Esophagus mucosa (tissue), 1 donor: ENCODE data around the gene HABP4. TPM values are rescaled to one million over a fixed set of nuclear protein-coding genes. Genes with fewer than 3 reads are reported as not detected.

Source experiments
- ATAC-seq: fragments of 200-7000 bp; cut with Tn5 transposase; one replicate; pipeline ENCODE4 v1.9.1; 2020
- total RNA-seq: library from RNA; stranded (reverse); gene quantifications from one replicate; pipeline ENCODE4 v1.2.4, GENCODE V29; 2023
- donor health status: DM: yes; HTN: yes; CAD: no.

HABP4 gene
- total RNA-seq, 1 donor from 2014 or later: 1.2 TPM

GRCh38 chr9:96478829-96479371, 28.9 kb downstream of the HABP4 start:
- no peak for ATAC-seq

- ATAC-seq: no peak
Observed at GRCh38 chr9:96480736-96481135, 30.8 kb downstream of the HABP4 start.

- ATAC-seq: no peak
Observed at GRCh38 chr9:96482476-96482875, 32.5 kb downstream of the HABP4 start.

- ATAC-seq: no peak
Observed at GRCh38 chr9:96483197-96483596, 33.2 kb downstream of the HABP4 start.

- ATAC-seq: no peak
Observed at GRCh38 chr9:96483733-96484390, 33.9 kb downstream of the HABP4 start.

- ATAC-seq: no peak
Observed at GRCh38 chr9:96484521-96484931, 34.6 kb downstream of the HABP4 start.

GRCh38 chr9:96485280-96485679, 35.3 kb downstream of the HABP4 start:
- ATAC-seq: no peak

- no peak for ATAC-seq
Observed at GRCh38 chr9:96486386-96487028, 36.5 kb downstream of the HABP4 start.

GRCh38 chr9:96487029-96487396, 37.0 kb downstream of the HABP4 start:
- no peak for ATAC-seq

GRCh38 chr9:96487949-96488348, 38.0 kb downstream of the HABP4 start:
- ATAC-seq: no peak

GRCh38 chr9:96489482-96489979, 39.6 kb downstream of the HABP4 start:
- no peak for ATAC-seq

GRCh38 chr9:96490534-96491078, 40.6 kb downstream of the HABP4 start:
- ATAC-seq: no peak

- ATAC-seq: no peak
Observed at GRCh38 chr9:96491079-96491879, 41.3 kb downstream of the HABP4 start.

- no peak for ATAC-seq
Observed at GRCh38 chr9:96491880-96492525, 42.0 kb downstream of the HABP4 start.

- no peak for ATAC-seq
Observed at GRCh38 chr9:96492993-96493531, 43.1 kb downstream of the HABP4 start.

GRCh38 chr9:96493757-96494156, 43.8 kb downstream of the HABP4 start:
- ATAC-seq: no peak

GRCh38 chr9:96494215-96494800, 44.3 kb downstream of the HABP4 start:
- no peak for ATAC-seq

- no peak for ATAC-seq
Observed at GRCh38 chr9:96495341-96495740, 45.4 kb downstream of the HABP4 start.

GRCh38 chr9:96496368-96497116, 46.6 kb downstream of the HABP4 start:
- no peak for ATAC-seq

GRCh38 chr9:96497117-96497399, 47.1 kb downstream of the HABP4 start:
- ATAC-seq: no peak

- no peak for ATAC-seq
Observed at GRCh38 chr9:96498796-96499195, 48.8 kb downstream of the HABP4 start.
